Measurements from ENCODE around the gene RERE.

Gene RERE

DNA sequence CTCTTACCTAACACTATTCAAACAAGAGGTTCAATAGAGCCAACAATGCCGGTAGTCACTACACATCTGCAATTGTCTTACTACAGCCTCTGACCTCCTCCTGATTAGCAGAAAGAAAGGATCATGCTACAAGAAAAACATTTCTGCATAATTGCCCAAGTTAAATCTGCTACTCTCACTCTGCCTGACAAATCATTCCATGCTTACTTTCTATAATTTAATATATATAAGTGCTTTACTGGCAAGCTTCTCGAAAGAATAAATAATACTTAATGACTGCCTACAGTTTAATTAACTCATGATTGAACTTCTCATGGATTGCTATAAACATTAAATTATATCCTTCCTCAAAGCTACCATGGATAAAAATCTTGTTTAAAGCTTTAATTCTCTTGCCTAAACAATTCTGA is 343.5 kb downstream of the RERE start:
- DNase-seq (ENCODE audit: low spot score): no peak

DNA sequence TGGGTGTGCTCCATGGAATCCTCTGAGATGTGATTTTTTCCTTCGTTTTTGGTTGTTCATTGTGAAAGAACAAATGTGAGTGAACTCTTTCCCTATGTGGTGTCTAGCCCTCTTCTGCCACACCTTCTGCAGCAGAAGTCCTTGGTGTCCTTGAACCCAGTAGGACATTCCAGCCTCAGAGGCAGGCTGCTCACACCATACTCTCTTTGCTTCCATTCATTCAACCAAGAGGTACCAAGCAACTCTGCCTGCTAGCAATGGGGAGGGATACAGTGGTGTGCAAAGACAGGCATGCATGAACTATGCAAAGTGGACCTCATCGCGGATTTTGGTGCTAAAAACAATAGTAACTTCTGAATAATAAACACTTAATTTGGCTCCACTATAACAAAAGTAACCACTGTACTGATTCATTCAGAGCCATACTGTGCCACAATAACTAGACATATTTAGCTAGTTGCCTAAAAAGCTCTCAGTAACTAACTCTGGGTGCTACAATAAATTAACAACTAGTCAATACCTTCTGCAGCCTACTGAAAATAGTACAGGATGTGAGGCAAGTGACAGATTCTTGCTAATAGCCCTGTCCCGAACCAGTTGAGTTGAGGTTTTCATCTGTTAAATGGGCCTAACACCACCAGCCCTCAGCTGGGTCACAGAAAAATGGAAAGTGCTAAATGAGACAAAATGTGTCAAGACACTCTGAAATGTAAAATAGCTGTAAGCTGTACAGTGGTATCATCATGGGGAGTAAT is 344.1 kb downstream of the RERE start:
- no peak for DNase-seq (ENCODE audit: low spot score)

DNA sequence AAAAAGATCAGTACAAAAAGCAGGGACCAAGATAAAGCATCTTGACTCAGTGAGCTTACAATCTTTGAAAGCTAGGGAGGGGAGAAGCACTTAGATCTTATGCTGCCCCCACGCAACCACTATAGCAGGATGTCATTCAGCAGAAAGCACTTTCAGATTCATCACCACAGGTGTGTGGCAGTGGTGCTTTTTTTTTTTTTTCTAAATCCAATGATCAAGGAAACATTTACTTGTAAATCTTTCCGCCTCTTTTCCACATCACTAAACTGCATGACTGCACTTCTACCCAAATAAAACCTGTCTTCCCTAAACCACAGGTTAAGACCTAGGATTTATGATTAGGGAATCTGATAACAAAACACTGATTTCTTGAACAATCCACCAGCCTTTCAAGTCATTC is 344.8 kb downstream of the RERE start:
- DNase-seq (ENCODE audit: low spot score): no peak

DNA sequence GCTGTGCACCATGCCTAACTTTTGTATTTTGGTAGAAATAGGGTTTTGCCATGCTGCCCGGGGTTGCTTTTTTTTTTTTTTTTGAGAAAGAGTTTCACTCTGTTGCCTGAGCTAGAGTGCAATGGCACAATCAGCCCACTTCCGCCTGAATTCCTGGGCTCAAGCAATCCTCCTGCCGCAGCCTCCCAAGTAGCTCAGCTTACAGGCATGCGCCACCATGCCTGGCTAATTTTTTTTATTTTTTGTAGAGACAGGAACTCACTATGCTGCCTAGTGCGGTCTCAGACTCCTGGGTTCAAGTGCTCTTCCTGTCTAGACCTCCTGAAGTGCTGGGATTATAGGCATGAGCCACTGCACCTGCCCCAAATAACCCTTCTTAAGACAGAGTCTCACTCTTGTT is 346.0 kb downstream of the RERE start:
- DNase-seq (ENCODE audit: low spot score): no peak

DNA sequence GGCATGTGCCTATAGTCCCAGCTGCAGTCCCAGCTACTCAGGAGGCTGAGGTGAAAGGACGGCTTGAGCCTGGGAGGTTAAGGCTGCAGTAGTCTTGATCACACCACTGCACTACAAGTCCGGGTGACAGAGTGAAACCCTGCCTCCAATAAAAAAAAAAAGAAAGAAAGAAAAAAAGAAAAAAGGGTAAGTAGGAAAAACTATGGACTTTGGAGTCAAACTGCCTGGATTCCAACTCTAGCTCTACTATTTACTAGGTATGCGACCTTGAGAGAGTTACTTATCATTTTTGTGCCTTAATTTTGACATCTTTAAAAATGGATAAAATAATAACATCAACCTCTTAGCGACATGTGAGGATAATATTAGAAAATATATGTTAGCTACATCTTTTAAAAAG is 348.7 kb downstream of the RERE start:
- no peak for DNase-seq (ENCODE audit: low spot score)

DNA sequence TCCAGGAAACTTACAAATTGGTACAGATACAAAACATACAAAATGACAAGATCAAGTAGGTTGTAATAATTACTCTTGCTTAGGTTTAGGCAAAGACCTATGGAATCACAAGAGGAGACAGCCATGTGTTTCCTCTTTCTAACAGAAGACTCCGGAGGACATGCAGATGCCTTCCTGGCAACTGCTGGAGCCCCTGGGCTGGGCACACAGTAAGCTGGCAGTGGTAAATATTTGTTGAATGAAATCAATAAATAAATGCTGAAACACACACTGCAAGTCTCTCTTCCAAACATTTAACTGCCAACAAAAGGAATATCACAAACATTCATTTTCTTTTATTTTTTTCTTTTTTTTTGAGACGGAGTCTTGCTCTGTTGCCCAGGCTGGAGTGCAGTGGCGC is 350.1 kb downstream of the RERE start:
- DNase-seq (ENCODE audit: low spot score): no peak

DNA sequence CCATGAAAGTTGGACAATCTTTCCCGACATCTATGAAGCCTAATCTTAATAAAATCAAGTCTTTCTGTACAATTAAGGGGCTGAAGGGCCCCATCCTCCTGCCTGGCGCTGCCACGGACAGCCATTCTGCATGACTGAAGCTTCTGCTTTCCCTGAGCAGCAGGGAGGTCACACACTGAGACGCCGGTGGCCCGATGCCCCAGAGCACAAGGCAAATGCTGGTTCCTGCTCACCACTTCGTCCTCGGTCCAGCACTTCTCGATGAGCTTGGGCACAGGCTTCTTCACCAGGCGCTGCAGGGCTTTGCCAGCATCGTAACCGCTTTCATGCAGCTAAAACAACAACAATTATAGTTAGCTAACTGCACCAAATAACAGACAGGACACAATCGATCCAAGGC is 351.7 kb downstream of the RERE start:
- DNase-seq (ENCODE audit: low spot score): no peak

DNA sequence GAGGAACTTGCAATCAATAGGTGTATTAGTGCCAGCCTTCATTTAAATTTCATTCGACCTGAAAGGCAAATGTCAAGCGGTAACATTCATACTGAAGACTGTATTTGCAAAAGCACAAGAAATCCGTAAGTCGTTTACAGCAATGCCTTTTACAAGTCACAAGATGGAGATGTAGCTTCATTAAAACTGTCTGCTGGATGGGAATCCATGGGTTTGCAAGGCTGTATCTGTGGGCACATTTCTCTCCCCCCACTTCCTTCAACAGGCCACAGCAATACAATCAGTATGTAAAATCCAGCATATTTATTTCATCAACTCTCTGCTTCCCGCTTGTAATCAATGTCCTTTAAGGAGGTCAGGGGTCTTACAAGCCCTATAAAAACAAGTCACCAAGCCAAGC is 352.4 kb downstream of the RERE start:
- no peak for DNase-seq (ENCODE audit: low spot score)

DNA sequence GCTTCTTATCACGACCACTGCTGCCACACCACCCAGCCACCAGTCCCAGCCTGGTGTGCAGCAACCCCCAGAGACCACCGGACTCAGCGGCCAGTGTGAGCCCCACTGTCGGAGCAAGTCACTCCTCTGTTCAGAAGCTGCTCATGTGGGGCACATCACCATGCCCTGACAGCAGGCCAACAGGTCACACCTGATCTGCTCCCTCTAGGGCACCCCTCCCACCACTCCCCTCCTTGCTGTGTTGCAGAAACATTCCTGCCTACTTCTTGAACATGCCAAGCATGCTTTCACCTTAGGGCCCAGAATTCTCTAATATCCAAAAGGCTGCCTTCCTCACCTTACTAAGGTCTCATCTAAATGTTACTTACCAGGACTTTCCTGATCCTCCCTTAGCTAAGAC is 353.1 kb downstream of the RERE start:
- DNase-seq (ENCODE audit: low spot score): no peak

DNA sequence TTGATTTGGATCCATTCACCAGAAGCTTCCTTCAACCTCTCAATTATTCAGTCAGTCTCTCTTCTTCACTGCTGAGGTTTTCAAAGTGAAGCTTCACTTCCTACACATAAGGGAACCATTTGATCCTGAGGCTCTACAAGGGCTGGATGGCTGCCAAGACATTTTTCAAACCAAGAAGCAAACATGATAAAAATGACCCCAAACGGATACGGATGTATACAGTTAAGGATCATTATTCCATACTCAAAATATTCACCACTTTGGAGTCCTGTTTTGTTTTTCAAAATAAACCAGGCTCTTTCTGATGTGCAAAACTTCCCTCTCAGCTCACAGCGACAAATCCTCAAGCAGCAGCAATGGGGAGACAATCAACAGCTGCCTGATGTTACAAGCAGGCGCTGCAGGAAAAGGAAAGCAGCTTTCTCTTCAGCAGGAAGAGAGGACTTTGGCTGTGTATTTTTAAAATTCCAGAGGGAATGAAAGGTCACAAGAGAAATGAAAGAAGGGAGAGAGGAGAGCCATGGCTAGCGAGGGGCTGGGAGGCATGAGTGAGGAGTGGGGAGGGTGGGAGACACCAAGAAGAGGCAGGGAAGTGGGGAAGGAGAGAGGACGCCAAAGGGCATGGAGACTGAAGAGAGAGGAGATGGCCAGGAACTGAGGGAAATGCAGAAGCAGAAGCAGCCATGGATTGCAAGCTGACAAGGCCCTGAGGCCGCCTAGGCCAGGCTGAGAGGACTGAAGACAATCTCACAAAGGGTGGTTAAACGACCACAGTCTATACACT is 354.1 kb downstream of the RERE start:
- DNase-seq (ENCODE audit: low spot score): no peak

DNA sequence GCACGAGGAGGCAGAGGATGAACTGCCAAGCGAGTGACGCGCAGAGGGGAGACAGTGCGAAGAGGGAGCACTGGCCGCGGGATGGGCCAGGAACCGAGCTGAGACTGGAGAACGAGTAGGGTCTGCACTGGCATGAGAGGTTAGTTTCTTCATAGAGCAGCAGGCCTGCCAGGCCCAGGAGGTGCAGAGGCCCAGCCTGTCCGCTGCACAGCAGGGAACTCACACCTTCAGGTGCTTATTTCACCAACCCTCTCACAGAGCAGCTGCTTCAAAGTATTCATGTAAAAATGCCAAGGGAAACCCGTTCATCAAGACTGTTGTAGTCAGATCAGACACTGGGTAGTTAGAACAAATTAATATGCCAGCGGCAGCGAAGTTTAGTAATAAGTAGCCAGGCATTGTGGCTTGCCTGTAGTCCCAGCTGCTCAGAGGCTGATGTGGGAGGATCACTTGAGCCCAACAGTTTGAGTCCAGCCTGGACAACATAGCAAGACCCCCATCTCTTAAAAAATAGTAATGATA is 355.0 kb downstream of the RERE start:
- DNase-seq (ENCODE audit: low spot score): no peak

DNA sequence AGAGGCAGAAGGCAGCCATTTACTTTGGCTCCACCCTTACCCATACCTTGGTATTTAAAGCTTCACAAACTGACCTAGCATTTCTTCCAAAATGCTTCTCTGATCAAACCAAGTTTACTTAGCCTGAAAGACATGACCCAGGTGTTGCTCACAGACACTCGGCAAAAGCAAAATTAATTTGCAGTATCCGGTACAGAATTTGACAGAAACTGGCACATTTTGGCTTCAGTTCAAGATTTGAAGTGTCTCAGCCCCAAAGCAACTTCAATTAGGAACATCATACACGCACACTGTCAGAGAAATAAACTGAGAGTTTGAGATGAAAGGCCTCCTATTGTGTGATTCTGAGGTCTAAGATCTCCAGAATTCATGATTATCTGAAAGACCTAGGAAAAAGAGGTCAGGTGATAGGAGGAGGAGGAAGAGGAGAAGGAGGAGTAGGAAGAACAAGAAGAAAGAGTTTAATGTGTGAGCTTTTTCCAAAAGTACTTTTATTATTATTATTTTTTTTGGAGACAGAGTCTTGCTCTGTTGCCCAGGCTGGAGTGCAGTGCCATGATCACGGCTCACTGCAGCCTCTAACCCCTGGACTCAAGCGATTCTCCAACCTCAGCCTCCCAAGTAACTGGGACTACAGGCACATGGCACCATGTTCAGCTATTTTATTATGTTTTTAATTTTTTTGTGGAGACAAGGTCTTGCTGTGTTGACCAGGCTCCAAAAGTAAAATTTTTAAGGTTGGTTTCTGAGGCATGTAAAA is 355.9 kb downstream of the RERE start:
- DNase-seq (ENCODE audit: low spot score): no peak

DNA sequence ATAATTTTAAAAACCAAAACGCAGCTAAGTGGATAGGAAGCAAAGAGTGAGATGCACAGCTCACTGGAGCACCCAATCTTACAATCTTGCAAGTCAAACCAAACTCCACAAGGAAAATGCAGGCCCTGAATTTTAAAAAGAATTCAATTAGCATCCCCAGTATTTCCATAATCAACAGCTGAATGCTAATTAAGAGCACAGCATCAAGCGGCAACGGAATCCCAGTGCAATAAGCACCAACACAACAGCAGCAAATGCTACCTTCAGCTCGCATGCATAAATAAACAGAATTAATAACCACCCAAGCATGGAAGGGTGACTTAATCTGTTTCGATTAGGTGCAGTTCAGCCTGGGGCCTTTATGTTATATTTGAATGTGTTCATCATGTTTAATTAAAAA is 356.7 kb downstream of the RERE start:
- no peak for DNase-seq (ENCODE audit: low spot score)

DNA sequence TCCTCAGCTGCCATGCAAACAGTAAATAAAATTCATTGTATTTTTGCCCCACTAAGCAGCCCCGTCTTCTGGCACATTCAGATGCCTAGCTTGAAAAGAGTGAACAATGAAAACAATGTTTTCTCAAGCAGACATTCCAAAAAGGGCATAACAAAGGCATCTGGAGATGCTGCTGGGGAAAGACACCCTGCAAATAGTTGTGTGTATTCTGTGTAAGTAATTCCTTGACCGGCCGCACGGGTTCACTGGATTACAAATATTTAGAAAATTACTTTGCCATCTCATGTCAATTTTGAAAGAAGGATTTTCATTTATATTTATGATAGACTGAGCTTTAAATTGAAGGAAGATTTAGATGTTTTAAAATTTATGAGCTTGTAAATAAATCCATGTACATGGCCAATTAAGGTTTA is 357.3 kb downstream of the RERE start:
- DNase-seq (ENCODE audit: low spot score): no peak

DNA sequence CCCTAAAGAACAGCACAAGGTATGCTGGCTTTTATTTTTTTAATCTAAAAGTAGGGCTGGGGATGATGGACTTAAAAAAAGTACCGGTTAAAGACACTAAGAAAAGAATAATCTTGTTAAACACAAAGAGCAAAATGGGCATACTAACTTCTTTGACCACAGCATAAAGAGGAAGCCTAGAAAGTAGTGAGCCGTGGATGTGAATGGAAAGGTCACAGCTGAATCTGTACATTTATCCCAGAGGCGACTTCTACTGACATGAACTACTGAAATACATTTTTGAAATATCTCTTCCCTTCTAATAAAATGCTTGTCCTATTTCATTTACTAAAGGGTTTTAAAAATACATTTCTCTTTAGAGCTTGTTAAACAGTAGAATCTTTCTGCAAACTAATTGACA is 358.8 kb downstream of the RERE start:
- no peak for DNase-seq (ENCODE audit: low spot score)

DNA sequence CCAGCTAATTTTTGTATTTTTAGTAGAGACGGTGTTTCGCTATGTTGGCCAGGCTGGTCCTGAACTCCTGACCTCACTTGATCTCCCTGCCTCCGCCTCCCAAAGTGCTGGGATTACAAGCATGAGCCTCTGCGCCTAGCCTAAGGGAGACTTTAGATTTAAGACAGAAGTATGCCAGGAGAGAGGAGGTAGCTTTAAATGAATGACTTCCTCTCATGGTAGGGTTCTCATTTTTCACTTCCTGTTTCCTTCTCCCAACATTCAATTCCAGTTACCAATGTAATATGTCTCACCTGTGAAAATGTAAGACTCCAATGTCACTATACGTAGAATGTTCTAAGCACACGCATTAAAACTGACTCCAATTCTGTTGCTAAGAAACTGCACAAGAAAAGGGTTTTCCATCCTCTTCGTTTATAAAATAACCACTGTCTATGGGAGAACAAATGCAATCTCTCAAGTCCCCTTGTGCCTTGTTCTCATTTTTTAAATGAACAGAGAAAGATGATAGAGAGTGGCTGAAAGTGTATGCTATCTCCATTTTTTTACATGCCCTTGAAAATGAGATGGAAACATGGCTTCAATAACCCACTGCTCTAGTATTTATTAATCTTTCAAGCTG is 359.6 kb downstream of the RERE start:
- DNase-seq (ENCODE audit: low spot score): no peak

DNA sequence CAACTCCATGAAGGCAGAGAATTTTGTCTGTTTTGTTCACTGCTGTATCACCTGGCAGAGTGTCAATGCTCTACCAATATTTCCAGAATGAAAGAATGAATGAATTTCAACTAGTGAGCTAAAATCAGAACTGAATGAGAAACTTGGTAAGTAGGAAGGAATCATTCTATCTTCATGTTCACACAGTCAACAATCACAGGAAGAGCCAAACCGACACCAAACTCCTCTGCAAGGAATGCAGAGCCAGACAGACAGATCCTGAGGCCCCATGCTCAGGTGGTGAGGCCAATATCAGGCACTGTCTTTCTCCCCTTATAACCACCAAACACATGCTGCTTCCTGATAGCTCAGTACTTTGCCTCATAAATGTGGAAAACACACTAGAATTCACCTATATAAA is 360.4 kb downstream of the RERE start:
- DNase-seq (ENCODE audit: low spot score): no peak

DNA sequence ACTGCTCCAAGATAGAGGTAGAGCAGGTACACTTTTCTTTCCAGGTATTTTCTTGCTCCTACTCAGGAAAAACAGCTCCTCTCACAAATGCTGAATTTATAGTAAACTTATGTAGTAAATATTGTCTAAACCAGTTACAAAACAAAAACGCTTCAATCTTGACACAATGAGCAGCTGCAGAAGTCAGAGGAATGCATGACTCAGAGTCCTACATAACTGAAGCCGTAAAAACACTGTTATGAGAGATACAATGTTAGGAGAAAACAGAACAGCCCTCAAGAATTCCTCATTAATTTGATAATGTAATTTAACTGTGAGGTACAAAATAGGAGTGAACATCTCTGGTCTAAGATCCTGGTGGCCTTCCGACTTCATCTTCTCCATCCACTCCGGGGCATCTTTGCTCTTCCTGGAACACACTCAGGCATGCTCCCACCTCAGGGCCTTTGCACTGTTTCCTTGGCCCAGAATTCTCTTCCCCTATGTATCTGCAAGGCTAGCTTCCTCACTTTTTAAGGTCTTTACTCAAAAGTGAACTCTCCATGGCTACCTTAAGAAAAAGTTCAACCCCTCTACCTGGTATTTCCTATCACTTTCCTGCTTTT is 361.0 kb downstream of the RERE start:
- DNase-seq (ENCODE audit: low spot score): no peak

DNA sequence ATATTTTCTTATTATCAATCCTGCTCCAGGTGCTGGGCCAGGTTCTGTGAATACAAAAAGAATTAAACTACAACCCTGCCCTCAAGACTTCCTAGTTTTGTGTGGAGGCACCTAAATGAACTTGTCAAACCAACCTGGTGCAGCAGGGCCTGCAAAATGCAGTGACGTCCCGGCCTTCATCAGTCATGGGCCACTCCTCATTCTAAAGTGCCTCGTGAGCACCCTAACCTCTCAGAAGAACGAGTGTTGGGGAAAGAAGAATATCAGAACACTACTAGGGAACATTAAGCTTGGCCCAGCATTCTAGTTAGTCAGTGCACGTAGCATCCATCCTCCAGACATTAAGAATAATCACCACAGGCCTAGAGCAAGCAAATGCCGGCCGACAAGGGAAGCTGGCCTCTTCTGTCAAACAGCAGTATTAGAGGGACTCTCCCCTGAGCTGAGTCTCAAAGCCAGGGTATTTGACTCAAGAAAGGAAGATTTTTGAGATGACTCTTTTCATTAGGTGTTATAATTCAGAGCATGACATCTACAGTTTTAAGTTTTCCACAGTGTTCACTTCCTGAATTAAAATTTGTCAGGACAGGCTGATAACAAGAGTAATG is 361.6 kb downstream of the RERE start:
- DNase-seq (ENCODE audit: low spot score): no peak

DNA sequence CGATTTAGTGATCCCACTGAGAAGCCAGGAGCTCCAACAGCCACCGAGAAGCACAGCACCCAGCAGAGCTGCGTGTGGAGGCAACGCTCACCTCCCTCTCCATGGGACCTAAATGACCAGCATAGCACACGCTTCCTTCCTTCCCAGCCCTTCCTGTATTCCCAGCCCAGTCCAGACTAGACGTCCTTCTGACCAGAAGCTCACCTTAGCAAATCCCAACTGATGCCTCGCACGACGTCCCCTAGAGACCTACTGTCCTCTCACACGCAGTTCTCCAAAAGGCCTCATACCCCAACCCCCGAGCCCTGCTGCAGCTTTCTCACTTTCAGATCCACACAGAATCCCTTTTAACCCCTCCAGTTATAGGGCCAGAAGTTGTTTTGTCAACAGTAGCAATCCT is 367.1 kb downstream of the RERE start:
- no peak for DNase-seq (ENCODE audit: low spot score)

DNA sequence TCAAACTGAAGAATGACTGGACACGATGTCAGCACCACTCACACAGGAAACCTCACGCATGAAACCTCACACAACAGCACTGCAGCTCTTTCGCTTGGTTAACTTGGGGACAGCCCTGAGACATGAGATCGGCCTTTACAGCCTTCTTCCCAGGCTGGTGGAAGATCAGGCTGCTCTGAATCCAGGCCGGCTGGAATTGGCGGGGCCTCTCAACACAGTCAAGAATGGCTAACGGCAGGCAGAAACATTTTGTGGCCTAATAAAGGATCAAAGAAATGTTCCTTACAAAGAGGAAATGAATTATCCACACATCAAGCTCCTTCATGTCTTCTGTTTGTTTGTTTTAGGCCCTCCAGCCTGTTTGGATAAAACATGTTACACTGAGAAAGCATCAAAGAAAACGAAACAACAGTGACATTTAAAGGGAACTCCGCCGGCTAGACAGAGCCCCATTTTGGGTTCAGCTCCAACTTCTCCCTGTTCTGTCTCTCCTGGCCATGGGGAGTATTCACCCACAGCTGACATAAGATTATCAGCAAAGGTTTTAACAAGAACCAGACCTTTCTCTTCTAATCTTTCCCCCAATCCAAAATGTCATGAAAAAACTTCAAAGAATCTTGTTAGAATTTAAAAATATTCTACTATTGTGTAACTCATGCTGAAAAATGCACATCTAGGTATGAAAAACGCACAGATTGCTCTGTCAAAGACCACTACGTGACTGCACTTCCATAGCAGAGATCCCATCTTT is 368.4 kb downstream of the RERE start:
- DNase-seq (ENCODE audit: low spot score): no peak
